HG03159 (cell line): Measurements from ENCODE around the gene GID8.
A peak's percentile ranks its signal among the peaks of the same experiment; 100 is the strongest.

ENCODE experiments used
- ATAC-seq: cut with Tn5 transposase; IDR thresholded peaks from one replicate; pipeline ENCODE4 v1.9.1; 2021; ENCODE audit warnings: mild to moderate bottlenecking, moderate library complexity; ENCODE audit not compliant: unreplicated experiment

GID8 gene

DNA sequence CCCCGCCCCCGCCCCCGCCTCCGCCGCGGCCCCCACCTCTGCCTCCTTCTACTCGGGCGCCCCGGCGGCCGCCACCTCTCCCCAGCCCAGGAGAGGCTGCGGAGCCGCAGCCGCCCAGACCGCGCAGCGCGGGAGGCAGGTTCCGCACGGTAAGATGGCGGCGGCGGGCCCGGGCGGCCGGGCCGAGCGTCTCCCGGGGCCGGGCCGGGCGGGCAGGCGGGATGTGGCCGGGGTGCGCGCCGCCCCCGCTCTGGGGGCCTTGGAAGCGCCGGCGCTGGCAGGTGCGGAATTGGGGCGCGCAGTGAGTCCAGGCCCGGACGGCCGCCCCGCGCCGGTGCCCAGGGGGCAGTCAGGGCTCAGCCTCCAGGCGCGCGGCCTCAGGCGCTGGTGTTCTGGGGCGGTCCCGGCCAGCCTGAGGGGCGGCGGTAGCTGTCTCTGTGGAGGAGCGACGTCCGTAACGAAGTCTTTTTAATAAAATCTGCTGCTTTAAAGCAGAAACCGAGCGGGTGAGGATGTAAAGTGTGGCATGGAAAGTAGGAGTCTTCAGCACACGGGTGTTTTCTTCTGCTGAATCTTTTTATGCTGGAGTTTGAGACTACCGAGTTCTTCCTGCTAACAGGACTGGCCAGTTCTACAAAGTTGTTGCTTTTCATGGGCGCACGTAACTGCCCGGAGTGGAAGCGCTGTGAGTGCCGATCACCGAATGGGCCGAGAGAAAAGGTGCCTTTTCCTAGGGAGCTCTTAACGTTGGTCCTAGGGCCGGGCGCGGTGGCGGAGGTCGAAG is at the start of gene GID8:
GID8 (plus strand) TSS at position 43 of the 784 bp plus-strand sequence. CDS start 3,356 bp downstream, outside the sequence.
- peak; percentile 43 for ATAC-seq

DNA sequence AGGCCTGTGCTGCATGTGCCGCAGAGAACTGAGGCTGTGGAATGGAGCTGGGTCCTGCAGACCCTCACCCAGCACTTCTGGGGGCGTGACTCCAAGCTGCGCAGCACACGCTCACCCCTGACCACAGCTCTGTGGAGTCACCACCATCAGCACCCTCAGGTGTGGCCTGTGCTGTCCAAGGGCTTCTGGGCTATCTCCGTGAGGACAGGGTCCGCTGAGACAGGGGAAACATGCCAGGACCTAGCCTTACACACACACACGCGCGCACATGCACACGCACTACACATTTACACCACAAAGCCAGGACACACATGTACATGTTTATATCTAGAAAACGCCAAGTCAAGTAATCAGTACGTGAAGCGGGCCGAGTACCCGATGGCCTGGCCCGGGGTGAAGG is 49.5 kb upstream of the GID8 start:
- no peak for ATAC-seq

DNA sequence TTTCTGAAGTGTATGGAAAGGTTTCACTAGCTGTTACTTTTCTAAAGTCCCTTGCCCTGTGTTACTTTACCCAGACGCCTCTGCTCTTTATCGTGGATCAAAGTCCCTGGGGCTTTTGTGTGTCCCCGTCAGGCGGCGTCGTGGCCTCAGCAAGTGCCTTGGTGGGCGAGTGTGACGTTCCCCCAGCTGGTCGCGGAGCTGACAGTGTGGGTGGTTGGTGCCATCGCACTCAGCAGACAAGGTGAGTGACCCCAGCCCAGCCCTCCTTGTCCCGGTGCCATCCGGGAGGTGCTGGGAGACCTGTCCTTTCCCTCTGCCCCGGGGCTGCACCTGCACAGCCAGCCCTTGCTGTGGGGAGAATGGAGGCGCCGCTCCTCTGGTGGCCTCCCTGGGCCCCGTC is 49.0 kb upstream of the GID8 start:
- ATAC-seq: no peak

DNA sequence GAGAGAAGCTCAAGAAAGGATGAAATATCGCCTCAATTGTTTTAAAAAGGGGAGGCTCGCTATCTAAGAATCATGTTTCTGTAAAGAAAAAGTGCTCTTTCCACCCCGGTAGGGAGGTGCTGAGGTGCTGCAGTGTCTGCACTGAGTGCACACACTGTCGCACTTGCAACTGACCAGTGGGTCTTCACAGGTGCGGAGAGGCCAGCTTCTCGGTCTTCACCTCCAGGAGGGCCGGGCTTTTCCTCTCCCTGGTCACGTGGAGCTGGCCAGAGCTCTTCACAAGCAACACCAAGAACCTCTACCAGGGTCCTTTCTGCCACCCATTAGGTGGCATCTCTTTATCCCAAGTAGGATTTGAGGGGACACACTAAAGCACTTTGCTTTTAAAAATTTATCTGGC is 48.5 kb upstream of the GID8 start:
- no peak for ATAC-seq

DNA sequence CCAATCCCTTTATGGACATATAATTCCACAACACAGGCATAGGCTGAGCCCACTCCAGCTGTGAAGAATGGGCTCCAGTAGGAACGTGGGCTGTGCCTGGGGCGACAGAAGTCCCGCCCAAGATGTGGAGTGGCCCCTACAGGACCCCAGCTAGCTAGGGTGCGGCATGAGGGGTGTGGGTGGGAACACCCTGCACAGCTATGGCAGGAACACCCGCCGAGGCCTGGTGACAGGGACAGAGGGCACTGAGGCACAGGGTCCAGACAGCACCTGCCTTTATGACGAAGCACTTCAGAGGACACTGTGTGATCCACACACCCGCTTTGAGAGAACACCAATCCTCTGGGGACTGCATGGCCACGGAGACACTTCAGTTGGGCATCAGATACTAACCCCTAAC is 48.1 kb upstream of the GID8 start:
- no peak for ATAC-seq

DNA sequence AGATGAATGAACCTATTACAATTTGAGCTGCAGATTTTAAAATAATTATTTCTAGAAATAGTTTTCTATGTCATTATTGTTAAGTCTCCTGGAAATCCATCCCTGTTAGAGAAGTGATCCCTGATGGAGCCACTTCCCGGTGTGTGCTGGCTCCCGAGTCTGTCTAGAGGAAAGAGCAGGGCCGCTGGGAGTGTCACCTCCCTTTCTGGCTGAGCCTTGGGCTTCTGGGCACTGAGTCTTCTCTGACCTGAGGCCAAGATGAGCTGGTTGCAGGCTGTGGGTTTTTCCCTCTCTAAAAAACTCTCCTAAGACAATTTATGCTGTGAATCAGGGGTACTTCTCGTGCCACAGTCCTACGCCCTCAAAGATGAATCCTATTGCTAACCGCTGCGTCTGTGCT is 47.5 kb upstream of the GID8 start:
- ATAC-seq: no peak

DNA sequence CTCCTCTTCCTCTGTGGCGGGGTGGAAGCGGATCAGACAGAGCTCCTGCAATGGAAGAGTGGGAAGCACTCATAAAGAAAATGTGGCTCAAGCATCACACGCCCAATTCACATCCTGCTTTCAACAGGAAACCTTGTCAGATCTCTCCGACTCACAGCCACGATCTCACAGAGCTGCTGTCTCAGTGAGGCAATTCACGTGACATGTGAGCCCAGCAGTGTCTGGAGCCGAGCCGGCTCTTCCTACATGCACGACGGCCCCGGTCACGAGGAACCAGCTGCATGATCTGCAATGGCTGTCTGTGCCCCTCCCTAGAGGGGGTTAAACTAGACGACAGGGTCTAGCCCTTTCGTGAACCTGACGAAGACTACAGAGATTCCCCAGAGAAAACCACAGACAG is 46.8 kb upstream of the GID8 start:
- ATAC-seq: no peak

DNA sequence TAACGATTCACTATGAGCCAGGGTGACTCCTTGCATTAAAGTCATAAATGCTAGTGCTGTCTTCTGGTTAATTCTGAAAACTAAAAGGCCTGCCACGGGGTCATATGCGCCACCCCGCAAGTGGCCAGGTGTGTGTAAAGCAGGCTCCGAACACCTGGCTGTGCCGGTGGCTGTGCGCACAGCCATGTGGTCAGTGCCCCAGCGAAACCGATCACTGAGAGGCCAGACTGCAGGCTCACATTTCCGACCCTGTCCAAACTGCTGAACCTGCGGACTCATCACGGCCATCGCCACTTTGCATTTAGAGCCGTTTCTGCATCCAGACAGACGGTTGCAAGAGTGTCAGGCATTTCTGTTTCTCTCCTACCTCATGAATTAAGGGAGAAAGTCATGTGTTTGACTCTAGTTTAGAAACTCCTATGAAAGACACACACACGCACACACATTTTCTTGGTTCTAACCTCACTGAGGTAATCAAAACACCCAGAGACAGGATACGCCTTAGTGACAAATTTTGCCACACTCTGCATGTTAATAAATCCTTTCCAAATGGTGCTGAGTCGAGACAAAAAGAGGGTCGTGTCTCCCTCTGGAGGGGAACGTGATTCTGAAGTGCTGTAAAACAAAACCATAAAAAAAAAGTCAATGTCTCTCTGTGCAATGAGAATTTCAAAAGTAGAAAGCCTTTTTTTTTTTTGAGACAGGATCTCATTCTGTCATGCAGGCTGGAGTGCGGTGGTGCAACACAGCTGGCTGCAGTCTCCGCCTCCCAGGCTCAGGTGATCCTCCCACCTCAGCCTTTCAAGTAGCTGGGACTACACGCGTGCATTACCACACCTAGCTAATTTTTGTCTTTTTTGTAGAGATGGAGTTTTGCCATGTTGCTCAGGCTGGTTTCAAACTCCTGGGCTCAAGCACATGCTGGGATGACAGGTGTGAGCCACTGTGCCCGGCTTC is 45.3 kb upstream of the GID8 start:
- ATAC-seq: no peak

DNA sequence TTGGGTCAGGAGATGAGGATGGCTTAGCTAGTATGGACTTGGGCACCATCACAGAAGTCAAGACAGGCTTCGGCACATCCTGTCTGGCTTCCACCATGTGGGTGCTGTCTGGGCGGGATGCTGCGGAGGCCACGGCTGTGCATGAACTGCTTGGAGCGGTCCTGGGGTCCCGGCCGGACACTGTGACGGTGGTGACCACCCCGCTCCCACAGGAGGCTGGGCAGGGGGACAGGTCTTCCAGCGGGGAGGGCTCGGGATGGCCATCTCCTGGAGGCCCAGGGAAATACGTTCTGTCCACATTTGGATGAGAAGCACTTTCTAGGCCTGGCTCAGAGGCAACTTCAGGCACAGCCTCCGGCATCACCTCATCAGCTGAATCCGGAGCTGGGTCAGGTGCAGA is 44.2 kb upstream of the GID8 start:
- no peak for ATAC-seq

DNA sequence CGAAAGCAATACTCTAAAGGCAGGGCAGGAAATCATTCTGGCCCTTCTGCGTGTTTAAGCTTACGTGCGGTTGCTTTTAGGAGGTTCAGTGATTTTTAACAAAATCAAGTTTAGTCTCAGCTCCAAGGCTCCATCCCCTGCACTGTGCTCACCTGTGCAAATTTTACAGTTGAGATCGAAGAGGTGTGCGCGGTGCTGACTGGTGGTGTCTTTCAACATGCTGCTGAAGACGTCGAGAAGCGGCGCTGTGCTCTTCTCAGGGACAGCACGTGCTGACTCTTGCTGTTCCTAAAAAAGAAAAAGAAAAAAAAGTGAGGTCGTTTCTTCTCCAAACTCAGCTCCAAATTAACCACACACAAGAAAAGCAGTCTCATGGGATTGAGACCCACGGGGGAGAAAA is 43.7 kb upstream of the GID8 start:
- no peak for ATAC-seq

DNA sequence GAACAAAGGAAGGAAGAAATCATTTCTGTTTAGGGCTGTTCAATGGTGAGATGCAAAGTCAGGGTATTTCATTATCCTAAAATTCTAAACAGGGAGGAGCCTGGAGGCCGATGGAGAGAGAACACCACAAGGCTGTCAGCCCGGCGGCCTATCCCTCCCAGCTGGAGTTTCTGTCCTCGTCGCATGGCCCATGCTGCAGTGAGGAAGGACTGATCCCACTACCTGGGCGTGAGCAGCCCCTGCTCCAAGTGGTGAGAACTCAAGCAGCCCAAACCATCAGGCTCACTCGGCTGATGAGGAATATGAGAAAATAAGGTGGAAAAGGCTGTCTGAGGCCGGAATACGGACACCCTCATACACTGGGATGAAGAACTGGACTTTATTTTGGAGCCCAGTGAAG is 42.4 kb upstream of the GID8 start:
- no peak for ATAC-seq

DNA sequence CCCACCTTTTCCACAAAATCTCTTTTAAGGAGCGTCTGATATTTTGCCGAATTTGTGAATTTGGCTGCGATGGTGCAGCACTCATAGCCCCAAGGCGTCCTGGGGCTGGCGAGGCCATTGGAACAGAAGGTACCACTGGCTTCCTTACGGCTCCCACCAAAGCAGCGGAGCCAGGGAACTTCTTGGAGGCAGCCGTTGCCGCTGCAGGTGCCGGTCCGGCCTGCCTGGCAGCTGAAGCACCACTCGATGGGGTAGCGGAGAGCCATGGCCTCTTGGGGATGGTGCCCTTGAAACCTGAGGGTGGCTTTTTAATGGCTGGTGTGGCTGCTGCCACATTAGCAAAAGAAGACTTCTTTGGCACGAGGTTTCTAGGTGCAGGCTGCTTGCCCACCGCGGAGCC is 41.4 kb upstream of the GID8 start:
- ATAC-seq: no peak

DNA sequence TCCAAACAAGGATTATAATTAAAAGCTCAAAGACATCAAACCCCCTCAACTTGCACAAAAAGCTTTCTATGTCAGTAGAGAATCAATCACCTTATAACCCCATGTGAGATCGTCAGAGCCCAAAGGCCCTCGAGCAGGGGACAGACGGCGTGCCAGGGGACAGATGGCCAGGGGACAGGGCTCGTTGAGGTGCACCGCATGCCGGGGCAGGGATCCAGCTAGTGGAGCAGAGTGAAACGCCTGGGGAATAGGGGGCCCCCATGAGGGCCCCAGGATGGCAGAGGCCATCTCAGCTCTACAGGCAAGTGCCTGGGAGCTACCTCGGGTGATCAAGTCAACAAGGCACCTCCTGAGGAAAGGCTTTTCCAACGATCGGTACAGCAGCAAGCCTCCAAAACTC is 40.3 kb upstream of the GID8 start:
- ATAC-seq: no peak

DNA sequence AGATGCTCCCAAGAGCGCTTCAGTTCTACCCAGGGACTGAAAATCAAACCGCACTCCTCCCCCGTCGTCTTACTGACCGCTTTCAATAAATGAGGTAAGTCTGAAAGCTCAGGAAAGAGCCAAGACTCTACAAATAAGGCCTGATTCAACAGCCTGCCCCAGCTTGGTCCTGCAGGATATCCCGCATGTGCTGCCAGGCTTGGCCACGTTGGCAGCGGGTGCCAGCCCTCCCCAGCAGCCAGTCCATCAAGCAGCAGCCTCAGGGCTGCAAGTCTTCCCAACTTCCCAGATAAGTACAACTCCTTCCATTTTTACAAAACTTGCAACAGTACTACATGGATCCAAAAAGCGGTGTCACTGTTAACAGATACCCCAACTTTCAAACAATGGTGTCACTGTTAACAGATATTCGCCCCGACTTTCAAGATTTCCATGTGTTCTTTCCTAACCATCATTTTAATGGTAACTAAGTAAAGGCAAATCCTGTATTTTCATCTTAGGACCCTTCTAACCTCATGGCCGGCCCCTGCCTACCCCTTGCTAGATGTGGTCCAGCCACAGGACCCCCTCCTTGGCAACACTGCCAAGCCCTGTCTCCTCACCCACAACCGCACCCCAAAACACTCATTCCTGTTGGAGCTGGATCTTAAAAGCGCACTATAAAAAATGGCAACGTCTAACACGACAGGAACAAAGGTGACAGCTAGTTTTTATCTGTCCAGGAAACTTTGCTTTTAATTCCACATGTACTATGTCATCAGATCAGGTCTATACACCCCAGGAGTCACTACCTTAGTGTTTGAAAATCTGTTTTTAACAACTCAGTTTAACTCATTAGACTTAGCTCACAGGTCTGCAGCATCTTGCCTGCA is 39.6 kb upstream of the GID8 start:
- ATAC-seq: no peak

DNA sequence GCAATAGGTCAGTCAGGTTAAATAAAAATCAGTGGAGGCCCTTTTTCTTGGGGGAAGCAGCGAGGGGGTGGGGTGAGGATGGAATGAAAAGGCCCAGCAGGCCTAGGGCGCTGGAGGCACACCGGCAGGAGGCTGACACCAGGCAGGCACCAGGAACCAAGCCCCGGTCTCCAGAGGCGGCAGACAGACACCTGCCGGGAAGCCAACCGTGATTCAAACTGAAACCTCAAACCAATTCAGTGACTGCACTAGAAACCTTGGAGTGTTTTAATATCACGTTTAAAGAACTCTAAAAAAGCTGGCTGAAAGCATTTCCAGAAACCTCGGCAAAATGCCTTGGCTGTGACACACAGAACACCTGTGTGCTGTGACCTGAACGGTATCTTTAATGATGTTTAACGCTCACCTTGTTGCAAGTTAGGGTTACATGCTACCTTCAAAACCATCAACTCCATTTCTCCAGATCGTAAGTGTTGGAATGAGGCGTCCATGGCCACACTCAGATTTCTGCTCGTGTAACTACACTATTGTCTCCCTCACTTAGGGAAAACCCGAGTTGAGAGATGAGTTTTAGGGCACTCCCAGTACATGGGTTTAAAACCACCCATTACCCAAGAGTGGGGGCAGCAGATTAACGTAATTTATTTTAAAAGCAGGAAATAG is 38.8 kb upstream of the GID8 start:
- ATAC-seq: no peak

DNA sequence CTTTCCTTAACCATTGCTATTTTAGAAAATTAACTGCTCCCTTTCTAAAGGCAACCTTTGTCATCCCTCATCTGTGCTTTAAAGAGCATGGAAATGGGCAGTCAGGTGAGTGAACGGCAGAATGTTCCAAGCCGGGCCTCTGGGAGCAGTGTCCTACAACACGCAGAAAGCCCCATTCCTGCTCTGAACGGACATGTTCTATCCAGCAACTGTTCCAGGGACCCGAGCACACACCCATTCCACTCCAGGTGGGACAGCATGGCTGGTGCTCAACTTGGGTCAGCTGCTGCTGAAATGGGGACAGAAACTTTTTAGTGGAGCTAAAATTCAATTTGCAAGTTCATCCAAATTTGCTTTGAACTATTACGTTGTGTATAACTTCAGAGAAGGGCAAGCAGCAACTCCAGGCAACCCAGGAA is 38.3 kb upstream of the GID8 start:
- ATAC-seq: no peak

DNA sequence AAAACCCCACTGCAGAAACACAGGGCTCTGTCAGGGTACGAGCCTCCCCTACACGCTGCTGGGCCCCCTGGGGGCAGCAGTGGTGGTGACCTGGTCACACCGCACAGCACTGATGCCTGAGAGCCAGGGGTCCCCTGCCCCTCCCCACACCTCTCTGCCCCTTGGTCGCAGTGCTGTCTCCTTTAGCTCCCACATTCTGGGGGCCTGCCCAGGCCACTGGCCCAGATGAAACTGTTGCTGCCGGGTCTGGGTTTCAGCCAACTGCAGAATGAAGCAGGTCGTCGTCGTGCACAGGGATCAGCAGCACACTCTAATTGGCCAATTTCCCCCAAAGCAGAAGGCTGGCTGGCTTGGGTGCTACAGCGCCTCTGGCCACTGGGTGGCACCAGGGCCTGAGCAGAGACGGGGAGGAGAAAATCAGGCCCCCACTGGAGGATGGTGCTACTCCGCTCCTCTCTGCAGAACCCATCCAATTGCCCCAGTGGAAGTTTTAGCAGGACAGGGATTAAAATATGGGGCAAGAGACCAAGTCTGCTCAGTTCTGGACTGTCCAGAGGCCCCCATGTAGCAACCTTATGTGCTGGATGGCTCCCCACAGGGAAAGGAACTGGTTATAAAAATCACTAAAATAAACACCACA is 37.8 kb upstream of the GID8 start:
- ATAC-seq: peak; percentile 55

DNA sequence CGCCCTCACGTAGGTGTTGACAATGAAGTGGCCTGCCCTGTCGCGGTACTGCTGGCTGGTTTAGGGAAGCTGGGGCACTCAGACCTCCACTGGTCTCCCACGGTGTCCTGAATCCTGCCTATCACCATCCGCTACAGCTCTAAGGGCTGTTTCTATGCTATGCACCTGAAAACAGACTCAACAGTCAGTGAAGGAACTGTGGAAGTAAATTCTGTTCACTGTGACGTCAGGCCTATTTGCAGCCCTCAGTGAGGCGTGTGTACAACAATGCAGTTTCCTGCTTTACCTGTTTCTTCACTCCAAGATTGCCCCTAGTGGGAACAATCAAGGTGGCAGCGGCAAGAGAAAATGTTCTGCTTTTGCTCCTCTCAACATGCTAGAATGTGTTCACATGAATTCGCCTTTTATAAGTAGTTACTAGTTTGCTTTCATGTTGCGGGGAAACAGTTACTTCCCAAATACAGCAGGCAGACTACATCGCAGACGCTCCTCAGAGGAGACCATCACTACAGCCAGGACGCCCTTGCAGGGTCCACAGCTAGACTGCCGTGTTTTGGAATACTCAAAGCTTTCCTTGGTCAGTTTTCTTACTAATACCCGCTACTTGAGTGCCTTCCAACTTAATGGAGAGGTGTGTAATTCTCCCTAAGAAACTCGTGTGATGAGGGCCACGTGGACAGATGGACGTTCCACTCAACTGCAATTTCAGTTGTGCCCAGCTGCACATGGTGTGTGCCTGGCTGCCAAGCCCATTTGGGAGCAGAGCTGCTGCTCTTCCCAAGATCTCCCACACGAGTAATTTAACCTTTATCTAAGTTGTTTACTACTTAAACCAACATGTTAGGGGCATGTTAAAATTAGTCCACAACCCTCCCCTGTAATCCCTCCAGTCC is 37.0 kb upstream of the GID8 start:
- no peak for ATAC-seq

DNA sequence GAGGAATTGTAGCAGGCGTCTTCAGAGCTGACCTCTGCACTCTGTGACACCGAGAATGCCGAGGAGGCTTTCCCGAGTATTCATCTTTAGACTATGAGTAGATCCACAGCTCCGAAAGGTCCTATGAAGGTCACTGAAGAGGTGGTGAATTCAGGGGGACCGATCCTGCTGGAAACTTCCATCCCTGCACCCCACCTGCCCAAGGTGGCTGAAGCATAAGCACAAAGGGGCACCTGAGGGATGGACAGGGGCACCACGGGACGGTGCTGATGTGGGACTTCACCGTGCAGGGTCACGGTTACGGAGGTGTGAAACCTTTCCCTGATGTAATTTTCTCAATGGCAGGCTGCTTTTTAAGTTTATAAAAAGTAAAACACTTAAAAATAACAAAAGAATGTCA is 36.1 kb upstream of the GID8 start:
- ATAC-seq: no peak
